Erythroblast (primary cell): ENCODE measurements around the gene GIN1.
"Not testable (repeated sequence)": the region's sequence is repeated elsewhere in the genome, so short reads cannot be mapped to it uniquely, and the experiment has no call there.

ENCODE experiments used
- DNase-seq, 2 experiments: peaks; one replicate each; lab custom pipeline; 2025; lab: John Stamatoyannopoulos, UW
- GATA1 ChIP-seq: IDR thresholded peaks from 2 replicates; pipeline ENCODE4 v1.6.1; 2011; ENCODE audit warnings: low read depth, mild to moderate bottlenecking, control low read depth, low read length, moderate library complexity
- POLR2A ChIP-seq: IDR thresholded peaks from 2 replicates; pipeline ENCODE4 v1.6.1; 2011; ENCODE audit warnings: mild to moderate bottlenecking, low read length

The GIN1 gene

GRCh38 chr5:103094737-103095136 lies 25.2 kb downstream of the GIN1 start:
- peak; percentile 38 to 76 for DNase-seq
- TF ChIP-seq POLR2A (no peak), GATA1 (no peak)

DNA sequence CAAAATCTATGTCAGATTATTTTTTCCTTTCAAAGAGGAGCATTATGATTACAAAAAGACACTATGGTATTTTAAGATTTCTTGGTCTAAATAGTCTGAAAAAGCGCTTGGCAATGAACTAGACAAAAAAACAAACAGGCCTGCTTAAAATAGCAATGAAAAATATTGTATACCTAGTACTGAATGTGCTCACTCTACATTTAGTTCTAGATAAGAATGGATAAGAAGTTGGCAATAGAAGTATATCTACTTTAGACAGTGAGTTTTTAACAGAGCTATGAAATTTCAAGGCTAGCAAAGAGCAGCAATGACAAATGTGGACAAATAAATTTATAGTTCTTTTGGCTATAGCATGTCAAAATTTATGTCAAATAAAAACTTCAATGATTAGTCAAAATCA lies 26.2 kb downstream of the GIN1 start:
- TF ChIP-seq POLR2A (no peak), GATA1 (no peak)
- no peak for DNase-seq

GRCh38 chr5:103092676-103093075 lies 27.3 kb downstream of the GIN1 start:
- no peak for DNase-seq
- TF ChIP-seq GATA1 (no peak), POLR2A (no peak)

DNA sequence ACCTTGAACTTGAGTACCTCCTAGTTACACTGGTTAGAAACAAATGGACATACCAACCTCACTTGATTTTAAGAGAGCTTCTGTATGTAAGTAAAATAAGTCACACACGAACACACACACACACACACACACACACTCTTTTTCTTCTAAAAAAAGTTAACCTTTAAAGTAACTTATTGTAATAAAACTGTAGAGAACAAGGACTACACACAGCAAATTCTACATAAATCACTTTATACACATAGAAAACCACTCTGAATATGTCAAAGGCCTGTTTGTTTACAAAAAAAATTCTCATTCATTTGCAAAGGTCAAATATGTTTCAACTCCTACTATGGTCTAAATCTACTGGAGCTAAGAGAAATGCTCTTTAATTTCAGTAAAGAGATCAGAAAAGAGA lies 29.1 kb downstream of the GIN1 start:
- no peak for DNase-seq
- TF ChIP-seq POLR2A (no peak), GATA1 (no peak)

DNA sequence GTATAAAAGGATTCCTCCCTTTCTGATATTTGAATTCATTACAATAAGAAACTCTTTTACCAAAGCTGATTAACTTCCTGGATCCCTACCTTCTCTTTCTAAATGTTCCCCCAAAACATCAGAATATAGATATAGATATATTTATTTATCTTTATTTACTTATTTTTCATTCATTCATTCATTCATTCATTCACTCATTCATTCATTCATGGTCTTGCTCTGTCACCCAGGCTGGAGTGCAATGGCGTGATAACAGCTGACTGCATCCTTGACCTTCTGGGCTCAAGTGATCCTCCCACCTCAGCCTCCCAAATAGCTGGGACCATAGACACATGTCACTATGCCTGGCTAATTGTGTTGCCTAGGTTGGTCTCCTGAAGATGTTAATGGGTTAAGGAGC lies 30.7 kb downstream of the GIN1 start:
- DNase-seq = no peak
- TF ChIP-seq POLR2A = no peak
- TF ChIP-seq GATA1 = no peak

- TF ChIP-seq POLR2A (no peak), GATA1 (no peak)
- DNase-seq = no peak
Measured at GRCh38 chr5:103086547-103086946, 33.4 kb downstream of the GIN1 start.

DNA sequence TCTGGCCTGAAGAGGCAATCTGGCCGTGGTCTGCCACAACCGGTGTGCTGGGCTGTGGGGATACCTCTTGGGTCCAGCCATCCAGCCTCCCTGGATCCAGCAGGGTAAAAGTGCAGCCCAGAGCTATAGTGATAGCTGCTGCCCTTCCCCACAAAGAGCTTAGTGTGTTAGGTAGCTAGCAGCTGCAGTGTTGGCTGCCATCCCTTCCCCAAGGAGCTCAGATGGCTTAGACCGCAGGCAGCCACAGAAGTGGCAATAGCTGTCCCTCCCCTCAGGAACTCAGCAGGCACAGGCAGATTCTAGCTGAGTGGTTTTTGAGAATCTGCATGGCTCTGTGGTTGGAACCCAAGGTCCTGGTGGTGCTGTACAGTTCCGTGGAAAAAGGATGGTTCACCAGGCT lies 40.1 kb downstream of the GIN1 start:
- no peak for TF ChIP-seq GATA1
- TF ChIP-seq POLR2A = no peak
- no peak for DNase-seq

DNA sequence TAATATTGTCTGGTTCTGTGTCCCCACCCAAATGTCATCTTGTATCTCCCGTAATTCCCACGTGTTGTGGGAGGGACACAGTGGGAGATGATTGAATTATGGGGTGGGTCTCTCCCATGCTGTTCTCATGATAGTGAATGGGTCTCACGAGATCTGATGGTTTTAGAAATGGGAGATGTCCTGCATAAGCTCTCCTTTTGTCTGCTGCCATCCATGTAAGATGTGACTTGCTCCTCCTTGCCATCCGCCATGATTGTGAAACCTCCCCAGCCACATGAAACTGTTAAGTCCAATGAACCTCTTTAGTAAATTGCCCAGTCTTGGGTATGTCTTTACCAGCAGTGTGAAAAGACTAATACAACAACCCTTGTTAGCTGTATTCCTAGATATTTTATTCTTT lies 44.5 kb downstream of the GIN1 start:
- no peak for DNase-seq
- no peak for TF ChIP-seq GATA1

DNA sequence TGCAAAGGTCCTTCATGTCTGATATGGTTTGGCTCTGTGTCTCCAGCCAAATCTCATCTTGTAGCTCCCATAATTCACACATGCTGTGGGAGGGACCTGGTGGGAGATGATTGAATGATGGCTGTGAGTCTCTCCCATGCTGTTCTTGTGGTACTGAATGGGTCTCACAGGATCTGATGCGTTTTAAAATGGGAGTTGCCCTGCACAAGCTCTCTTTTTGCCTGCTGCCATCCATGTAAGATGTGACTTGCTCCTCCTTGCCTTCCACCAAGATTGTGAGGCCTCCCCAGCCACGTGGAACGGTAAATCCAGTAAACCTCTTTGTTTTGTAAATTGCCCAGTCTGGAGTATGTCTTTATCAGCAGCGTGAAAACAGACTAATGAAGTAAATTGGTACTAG lies 46.4 kb downstream of the GIN1 start:
- DNase-seq = not testable (repeated sequence)

- DNase-seq = no peak
- TF ChIP-seq POLR2A = no peak
- TF ChIP-seq GATA1 = no peak
Measured at GRCh38 chr5:103066326-103066725, 53.6 kb downstream of the GIN1 start.

DNA sequence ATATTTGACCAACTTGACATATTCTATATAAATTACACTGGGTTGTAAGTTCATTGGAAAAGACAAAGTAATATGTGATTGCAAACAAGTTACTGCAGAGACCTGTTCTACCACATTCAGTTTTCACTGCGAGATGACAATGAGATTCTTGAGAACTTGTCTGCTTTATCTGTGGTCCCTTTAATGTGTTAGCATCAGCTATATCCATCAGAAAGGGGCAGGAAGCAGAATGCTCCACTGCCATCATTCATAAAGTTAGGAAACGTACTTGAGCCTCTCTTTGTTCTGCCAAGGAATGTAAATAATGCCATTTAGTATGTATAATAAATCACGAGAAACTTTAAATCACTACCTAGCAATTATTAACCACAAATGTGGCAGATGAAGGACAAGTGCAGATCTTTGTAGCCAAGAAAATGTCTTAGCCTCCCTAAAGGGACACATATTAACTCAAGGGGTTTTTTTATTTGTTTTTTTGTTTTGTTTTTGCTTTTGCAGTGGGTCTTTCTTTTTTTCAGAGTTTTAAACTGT lies 59.4 kb downstream of the GIN1 start:
- TF ChIP-seq POLR2A = no peak
- no peak for TF ChIP-seq GATA1
- no peak for DNase-seq

DNA sequence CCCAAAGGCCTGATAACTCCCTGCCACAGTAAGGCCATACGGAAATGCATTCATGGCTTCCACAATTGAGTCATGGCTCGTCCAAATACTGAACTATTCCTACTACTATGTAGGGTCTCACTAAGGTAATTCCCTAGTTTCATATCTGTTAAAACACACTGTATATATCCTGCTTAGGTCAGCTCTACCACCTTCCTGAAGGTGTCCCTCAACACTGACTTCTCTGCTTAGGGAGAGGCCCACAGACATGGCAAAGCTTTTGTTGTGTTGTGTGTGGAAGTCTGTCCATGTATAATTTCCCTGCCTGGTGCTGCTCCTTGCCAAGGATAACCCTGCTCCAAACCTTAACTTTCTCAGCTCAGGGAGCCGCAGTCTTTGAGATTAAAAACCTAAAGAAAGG lies 60.4 kb downstream of the GIN1 start:
- TF ChIP-seq POLR2A = no peak
- no peak for TF ChIP-seq GATA1
- DNase-seq = no peak

DNA sequence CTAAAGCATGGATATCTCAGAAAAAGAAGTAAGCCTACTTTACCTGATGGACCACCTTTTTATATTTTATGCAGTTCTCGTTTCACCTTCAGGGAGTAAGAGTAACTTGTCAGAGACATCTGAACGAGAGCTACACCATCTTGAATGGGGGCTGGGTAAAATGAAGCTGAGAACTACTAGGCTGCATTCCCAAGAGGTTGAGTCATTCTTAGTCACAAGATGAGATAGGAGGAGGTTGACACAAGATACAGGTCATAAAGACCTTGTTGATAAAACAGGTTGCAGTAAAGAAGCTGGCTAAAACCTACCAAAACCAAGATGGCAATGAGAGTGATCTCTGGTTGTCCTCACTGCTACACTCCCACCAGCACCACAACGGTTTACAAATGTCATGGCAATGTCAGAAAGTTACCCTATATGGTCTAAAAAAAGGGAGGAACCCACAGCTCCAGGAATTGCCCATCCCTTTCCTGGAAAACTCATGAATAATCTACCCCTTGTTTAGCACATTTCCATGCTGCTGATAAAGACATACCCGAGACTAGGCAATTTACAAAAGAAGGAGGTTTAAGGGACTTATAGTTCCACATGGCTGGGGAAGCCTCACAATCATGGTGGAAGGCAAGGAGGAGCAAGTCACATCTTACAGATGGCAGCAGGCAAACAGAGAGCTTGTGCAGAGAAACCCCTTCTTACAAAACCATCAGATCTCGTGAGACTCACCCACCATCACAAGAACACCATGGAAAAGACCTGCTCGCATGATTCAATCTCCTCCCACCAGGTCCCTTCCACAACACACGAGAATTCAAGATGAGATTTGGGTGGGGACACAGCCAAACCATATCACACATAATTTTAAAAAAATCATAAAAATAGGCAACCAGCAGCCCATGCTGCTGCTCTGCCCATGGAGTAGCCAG lies 62.5 kb downstream of the GIN1 start:
- TF ChIP-seq POLR2A = no peak

GRCh38 chr5:103046706-103047105 lies 73.2 kb downstream of the GIN1 start:
- not testable (repeated sequence) for DNase-seq

More for the DNA sequence above, 62.5 kb downstream of the GIN1 start:
- peak; percentile 22 to 62 for DNase-seq
